Measurements from ENCODE around the gene PLEKHO2.

DNA sequence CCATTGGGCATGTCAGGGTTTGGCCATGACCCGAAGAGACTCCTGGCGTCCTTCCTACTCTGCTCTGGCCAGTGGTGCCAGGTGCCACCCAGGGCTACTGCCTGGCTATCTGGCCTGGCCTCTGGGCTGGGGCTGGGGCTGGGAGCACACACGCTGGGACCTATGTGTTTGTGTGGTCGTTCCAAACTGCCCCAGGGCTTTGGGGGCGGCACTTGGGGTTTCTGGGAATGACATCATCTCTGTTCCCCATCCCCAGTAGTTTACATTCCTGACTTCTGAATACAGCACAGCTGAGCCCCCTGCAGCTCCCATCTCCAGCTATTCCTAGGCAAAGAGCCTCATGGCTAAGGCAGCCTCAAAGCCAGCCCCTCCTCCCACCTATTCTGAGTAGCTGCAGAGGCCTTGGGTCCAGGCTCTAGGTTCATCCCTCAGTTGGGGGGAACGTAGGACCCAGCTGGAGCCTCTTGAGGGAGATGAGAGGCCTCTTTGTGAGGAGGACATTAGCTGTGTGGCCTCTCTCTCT lies 24.3 kb downstream of the PLEKHO2 start:
- TF ChIP-seq EZH2 (IDR thresholded peaks at IDR 0.05; ENCODE audit: low read depth, unreplicated experiment) = no peak
- TF ChIP-seq CTCF (conservative IDR thresholded peaks at IDR 0.05; ENCODE audit: low read depth in 2 of 2) = no peak
- TF ChIP-seq, protein P1, sequence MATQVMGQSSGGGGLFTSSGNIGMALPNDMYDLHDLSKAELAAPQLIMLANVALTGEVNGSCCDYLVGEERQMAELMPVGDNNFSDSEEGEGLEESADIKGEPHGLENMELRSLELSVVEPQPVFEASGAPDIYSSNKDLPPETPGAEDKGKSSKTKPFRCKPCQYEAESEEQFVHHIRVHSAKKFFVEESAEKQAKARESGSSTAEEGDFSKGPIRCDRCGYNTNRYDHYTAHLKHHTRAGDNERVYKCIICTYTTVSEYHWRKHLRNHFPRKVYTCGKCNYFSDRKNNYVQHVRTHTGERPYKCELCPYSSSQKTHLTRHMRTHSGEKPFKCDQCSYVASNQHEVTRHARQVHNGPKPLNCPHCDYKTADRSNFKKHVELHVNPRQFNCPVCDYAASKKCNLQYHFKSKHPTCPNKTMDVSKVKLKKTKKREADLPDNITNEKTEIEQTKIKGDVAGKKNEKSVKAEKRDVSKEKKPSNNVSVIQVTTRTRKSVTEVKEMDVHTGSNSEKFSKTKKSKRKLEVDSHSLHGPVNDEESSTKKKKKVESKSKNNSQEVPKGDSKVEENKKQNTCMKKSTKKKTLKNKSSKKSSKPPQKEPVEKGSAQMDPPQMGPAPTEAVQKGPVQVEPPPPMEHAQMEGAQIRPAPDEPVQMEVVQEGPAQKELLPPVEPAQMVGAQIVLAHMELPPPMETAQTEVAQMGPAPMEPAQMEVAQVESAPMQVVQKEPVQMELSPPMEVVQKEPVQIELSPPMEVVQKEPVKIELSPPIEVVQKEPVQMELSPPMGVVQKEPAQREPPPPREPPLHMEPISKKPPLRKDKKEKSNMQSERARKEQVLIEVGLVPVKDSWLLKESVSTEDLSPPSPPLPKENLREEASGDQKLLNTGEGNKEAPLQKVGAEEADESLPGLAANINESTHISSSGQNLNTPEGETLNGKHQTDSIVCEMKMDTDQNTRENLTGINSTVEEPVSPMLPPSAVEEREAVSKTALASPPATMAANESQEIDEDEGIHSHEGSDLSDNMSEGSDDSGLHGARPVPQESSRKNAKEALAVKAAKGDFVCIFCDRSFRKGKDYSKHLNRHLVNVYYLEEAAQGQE (IDR thresholded peaks at IDR 0.05; ENCODE audit: unreplicated experiment) = no peak
- no peak for TF ChIP-seq NANOG (IDR thresholded peaks at IDR 0.05; ENCODE audit: borderline replicate concordance)
- no peak for TF ChIP-seq POLR2AphosphoS5 (IDR thresholded peaks at IDR 0.05; ENCODE audit: low read depth)
- peak; percentile 62 for TF ChIP-seq CREB1 (CRISPR knock-in tag; IDR thresholded peaks at IDR 0.05; ENCODE audit: low read depth)
- no peak for TF ChIP-seq ETS1 (IDR thresholded peaks at IDR 0.05)
- TF ChIP-seq JUNB (IDR thresholded peaks at IDR 0.05; ENCODE audit: unreplicated experiment) = no peak
